Erythroblast (primary cell): ENCODE measurements around the gene CEP250.
"Not testable (repeated sequence)": the region's sequence is repeated elsewhere in the genome, so short reads cannot be mapped to it uniquely, and the experiment has no call there.

Source experiments
- DNase-seq, 2 experiments: peaks; one replicate each; lab custom pipeline; 2025; lab: John Stamatoyannopoulos, UW
- GATA1 ChIP-seq: IDR thresholded peaks from 2 replicates; pipeline ENCODE4 v1.6.1; 2011; ENCODE audit warnings: low read depth, mild to moderate bottlenecking, control low read depth, low read length, moderate library complexity
- POLR2A ChIP-seq: IDR thresholded peaks from 2 replicates; pipeline ENCODE4 v1.6.1; 2011; ENCODE audit warnings: mild to moderate bottlenecking, low read length

Gene CEP250

GRCh38 chr20:35444226-35444625, 11.2 kb upstream of the CEP250 start:
- no peak for DNase-seq
- TF ChIP-seq POLR2A (no peak), GATA1 (no peak)

GRCh38 chr20:35446356-35447078, 8.9 kb upstream of the CEP250 start:
- no peak for TF ChIP-seq POLR2A
- TF ChIP-seq GATA1: no peak
- DNase-seq: no peak

- TF ChIP-seq GATA1: no peak
- no peak for TF ChIP-seq POLR2A
- DNase-seq: peak; percentile 84 to 91
Measured at GRCh38 chr20:35447082-35447789, 8.2 kb upstream of the CEP250 start.

GRCh38 chr20:35448788-35449373, 6.5 kb upstream of the CEP250 start:
- TF ChIP-seq POLR2A (no peak), GATA1 (no peak)
- DNase-seq: no peak

GRCh38 chr20:35449855-35450254, 5.5 kb upstream of the CEP250 start:
- not testable (repeated sequence) for DNase-seq

- no peak for DNase-seq
- TF ChIP-seq POLR2A (no peak), GATA1 (no peak)
Measured at GRCh38 chr20:35451295-35451694, 4.1 kb upstream of the CEP250 start.

GRCh38 chr20:35453647-35454046, 1.8 kb upstream of the CEP250 start:
- TF ChIP-seq GATA1: no peak
- TF ChIP-seq POLR2A: no peak
- no peak for DNase-seq

- DNase-seq: not testable (repeated sequence)
Measured at GRCh38 chr20:35456700-35457099, 1.3 kb downstream of the CEP250 start.

GRCh38 chr20:35457539-35457938, 2.1 kb downstream of the CEP250 start:
- not testable (repeated sequence) for DNase-seq

- no peak for TF ChIP-seq GATA1
Measured at GRCh38 chr20:35458388-35458787, 3.0 kb downstream of the CEP250 start.

GRCh38 chr20:35461620-35462019, 6.2 kb downstream of the CEP250 start:
- no peak for DNase-seq
- TF ChIP-seq POLR2A (no peak), GATA1 (no peak)

More at GRCh38 chr20:35458388-35458787, 3.0 kb downstream of the CEP250 start:
- DNase-seq: no peak

GRCh38 chr20:35462351-35462750, 7.0 kb downstream of the CEP250 start:
- TF ChIP-seq POLR2A (no peak), GATA1 (no peak)
- DNase-seq: peak; percentile 85 to 94

- peak; percentile 78 to 87 for DNase-seq
- no peak for TF ChIP-seq GATA1
- TF ChIP-seq POLR2A: peak; percentile 13
Measured at GRCh38 chr20:35463455-35464300, 8.3 kb downstream of the CEP250 start.

GRCh38 chr20:35465976-35466375, 10.6 kb downstream of the CEP250 start:
- DNase-seq: no peak

More at GRCh38 chr20:35465976-35466375, 10.6 kb downstream of the CEP250 start:
- TF ChIP-seq POLR2A (no peak), GATA1 (no peak)
